BJ (cell line): ENCODE measurements around the gene SEMA3D. TPM values are rescaled to one million over a fixed set of nuclear protein-coding genes. Genes with fewer than 3 reads are reported as not detected.

Experiments used
- CTCF ChIA-PET: fragments of 350-600 bp; formaldehyde crosslinking; extraction: SDS; loops from one replicate; lab custom pipeline; 2021; ENCODE audit warnings: antibody characterized with exemption, inconsistent platforms; lab: Yijun Ruan, JAX
- POLR2A ChIA-PET: fragments of 300-600 bp; sonication (Branson Sonifier 250); formaldehyde crosslinking; extraction: SDS; loops from one replicate; lab custom pipeline; 2021; ENCODE audit warnings: antibody characterized with exemption; lab: Charles Lee
- DNase-seq: peaks from one replicate; pipeline ENCODE4 v3.0.0-alpha.2; 2011; ENCODE audit warnings: low read depth
- H3K27me3 ChIP-seq: 2 replicates; pipeline ENCODE4 v1.6.0; 2011; ENCODE audit warnings: low read length; ENCODE audit not compliant: control insufficient read depth, insufficient read depth
- H3K36me3 ChIP-seq: 2 replicates; pipeline ENCODE4 v1.5.1; 2011; ENCODE audit warnings: low read length; ENCODE audit not compliant: control insufficient read depth, insufficient read depth
- H3K4me3 ChIP-seq: 2 replicates; pipeline ENCODE4 v1.5.1; 2011; ENCODE audit warnings: low read depth, mild to moderate bottlenecking, control low read depth, low read length
- polyA plus RNA-seq: library from polyadenylated mRNA; depleted of rRNA; stranded (reverse); fragments of >200 nt; gene quantifications from 2 replicates; pipeline ENCODE4 v1.2.3, GENCODE V29; 2011
- TF ChIP-seq, protein P1 (sequence below): IDR thresholded peaks from 2 replicates; pipeline ENCODE4 v1.5.1; 2011; ENCODE audit warnings: low read depth, mild to moderate bottlenecking, control low read depth, inconsistent platforms, low read length, moderate library complexity; ENCODE audit not compliant: insufficient read depth

Gene SEMA3D
- polyA plus RNA-seq, 1 experiment = 19.9 TPM

DNA sequence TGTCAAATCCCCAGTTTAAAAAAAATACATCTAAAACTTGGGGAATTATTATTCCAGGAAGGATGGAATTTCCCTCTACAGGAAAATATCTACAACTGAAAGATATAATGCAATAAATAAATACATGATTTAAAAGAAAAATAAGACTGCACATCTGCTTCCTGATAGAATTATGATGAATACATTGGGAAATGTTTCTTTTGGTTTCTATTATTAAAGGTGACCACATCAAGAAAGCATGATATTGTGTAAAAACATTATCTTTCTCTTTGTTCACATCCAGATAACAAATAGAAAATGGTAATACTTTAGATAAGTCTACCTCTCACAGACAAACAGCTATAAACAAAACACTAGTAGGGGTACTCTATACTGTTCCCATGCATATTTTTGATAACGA, 19.2 kb downstream of the SEMA3D start:
- Histone ChIP-seq H3K36me3 (no peaks in the 10 kb centered on the region), H3K4me3 (no peak overlapping the region), H3K27me3 (no peaks in the 10 kb centered on the region)
- DNase-seq = no peak
- POLR2A ChIA-PET = no interaction called here
- CTCF ChIA-PET = no interaction called here
- TF ChIP-seq, protein P1, sequence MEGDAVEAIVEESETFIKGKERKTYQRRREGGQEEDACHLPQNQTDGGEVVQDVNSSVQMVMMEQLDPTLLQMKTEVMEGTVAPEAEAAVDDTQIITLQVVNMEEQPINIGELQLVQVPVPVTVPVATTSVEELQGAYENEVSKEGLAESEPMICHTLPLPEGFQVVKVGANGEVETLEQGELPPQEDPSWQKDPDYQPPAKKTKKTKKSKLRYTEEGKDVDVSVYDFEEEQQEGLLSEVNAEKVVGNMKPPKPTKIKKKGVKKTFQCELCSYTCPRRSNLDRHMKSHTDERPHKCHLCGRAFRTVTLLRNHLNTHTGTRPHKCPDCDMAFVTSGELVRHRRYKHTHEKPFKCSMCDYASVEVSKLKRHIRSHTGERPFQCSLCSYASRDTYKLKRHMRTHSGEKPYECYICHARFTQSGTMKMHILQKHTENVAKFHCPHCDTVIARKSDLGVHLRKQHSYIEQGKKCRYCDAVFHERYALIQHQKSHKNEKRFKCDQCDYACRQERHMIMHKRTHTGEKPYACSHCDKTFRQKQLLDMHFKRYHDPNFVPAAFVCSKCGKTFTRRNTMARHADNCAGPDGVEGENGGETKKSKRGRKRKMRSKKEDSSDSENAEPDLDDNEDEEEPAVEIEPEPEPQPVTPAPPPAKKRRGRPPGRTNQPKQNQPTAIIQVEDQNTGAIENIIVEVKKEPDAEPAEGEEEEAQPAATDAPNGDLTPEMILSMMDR = no peak

DNA sequence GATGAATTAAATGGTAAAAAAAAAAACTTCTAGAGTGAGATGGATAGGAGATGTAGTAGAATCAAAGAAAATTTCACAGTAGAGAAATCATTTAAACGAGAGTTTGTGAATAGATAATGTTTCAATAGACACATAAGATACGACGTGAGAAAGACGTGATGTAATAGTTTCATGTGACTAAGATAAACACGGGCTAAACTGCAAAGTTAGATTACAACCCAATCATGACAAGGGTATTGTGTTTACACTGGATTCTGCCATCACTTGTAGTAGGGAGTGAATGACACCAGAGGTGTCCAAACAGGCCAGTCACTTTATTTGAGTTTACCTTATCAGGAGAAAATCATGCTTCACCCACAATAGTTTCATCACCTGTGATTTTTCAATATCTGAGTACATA, 21.6 kb downstream of the SEMA3D start:
- Histone ChIP-seq H3K27me3 (no peaks in the 10 kb centered on the region), H3K4me3 (no peak overlapping the region), H3K36me3 (no peaks in the 10 kb centered on the region)
- ChIA-PET CTCF (no interaction called here), POLR2A (no interaction called here)
- TF ChIP-seq, protein P1 = no peak
- no peak for DNase-seq

GRCh38 chr7:85164376-85164775, 22.5 kb downstream of the SEMA3D start:
- DNase-seq = no peak
- Histone ChIP-seq H3K4me3 (no peak overlapping the region), H3K36me3 (no peaks in the 10 kb centered on the region), H3K27me3 (no peaks in the 10 kb centered on the region)
- TF ChIP-seq, protein P1 = no peak
- ChIA-PET POLR2A (no interaction called here), CTCF (no interaction called here)

- DNase-seq = no peak
- ChIA-PET POLR2A (no interaction called here), CTCF (no interaction called here)
- TF ChIP-seq, protein P1 = no peak
- H3K4me3 ChIP-seq = no peak overlapping the region
- no peaks in the 10 kb centered on the region for H3K36me3 ChIP-seq
- no peaks in the 10 kb centered on the region for H3K27me3 ChIP-seq
Observed at GRCh38 chr7:85162721-85163120, 24.1 kb downstream of the SEMA3D start.

- Histone ChIP-seq H3K36me3 (no peaks in the 10 kb centered on the region), H3K27me3 (no peaks in the 10 kb centered on the region), H3K4me3 (peak overlapping the region; percentile 26)
- TF ChIP-seq, protein P1 = no peak
- CTCF ChIA-PET = no interaction called here
- POLR2A ChIA-PET = no interaction called here
- DNase-seq = no peak
Observed at GRCh38 chr7:85160223-85160622, 26.6 kb downstream of the SEMA3D start.
